Raji (cell line): Measurements from ENCODE around the gene DPP10.

Source experiments
- POLR2A ChIP-seq: IDR thresholded peaks from 2 replicates; pipeline ENCODE4 v1.6.1; 2011; ENCODE audit warnings: low read depth, low read length, control low read depth; ENCODE audit not compliant: insufficient read depth

The DPP10 gene

GRCh38 chr2:115070002-115070401 lies 627.6 kb downstream of the DPP10 start:
- TF ChIP-seq POLR2A = no peak

GRCh38 chr2:115071534-115071933 lies 629.1 kb downstream of the DPP10 start:
- no peak for TF ChIP-seq POLR2A

GRCh38 chr2:115075800-115076199 lies 633.4 kb downstream of the DPP10 start:
- no peak for TF ChIP-seq POLR2A

- TF ChIP-seq POLR2A = no peak
Measured at GRCh38 chr2:115077626-115078025, 635.2 kb downstream of the DPP10 start.

GRCh38 chr2:115083225-115083624 lies 640.8 kb downstream of the DPP10 start:
- TF ChIP-seq POLR2A = no peak

- TF ChIP-seq POLR2A = no peak
Measured at GRCh38 chr2:115083711-115084110, 641.3 kb downstream of the DPP10 start.

- no peak for TF ChIP-seq POLR2A
Measured at GRCh38 chr2:115084446-115084845, 642.0 kb downstream of the DPP10 start.

GRCh38 chr2:115094441-115094840 lies 652.0 kb downstream of the DPP10 start:
- no peak for TF ChIP-seq POLR2A

GRCh38 chr2:115105966-115106365 lies 663.5 kb downstream of the DPP10 start:
- TF ChIP-seq POLR2A = no peak

- TF ChIP-seq POLR2A = no peak
Measured at GRCh38 chr2:115115135-115115534, 672.7 kb downstream of the DPP10 start.

- TF ChIP-seq POLR2A = no peak
Measured at GRCh38 chr2:115118306-115118705, 675.9 kb downstream of the DPP10 start.

- no peak for TF ChIP-seq POLR2A
Measured at GRCh38 chr2:115119086-115119485, 676.6 kb downstream of the DPP10 start.

- TF ChIP-seq POLR2A = no peak
Measured at GRCh38 chr2:115122701-115123100, 680.3 kb downstream of the DPP10 start.

GRCh38 chr2:115124817-115125216 lies 682.4 kb downstream of the DPP10 start:
- TF ChIP-seq POLR2A = no peak

- TF ChIP-seq POLR2A = no peak
Measured at GRCh38 chr2:115129536-115129935, 687.1 kb downstream of the DPP10 start.

- no peak for TF ChIP-seq POLR2A
Measured at GRCh38 chr2:115160531-115161080, 718.2 kb downstream of the DPP10 start.

- no peak for TF ChIP-seq POLR2A
Measured at GRCh38 chr2:115161081-115161770, 718.8 kb downstream of the DPP10 start.
